WTC11 (cell line): ENCODE measurements around the gene MAP1S. TPM values are rescaled to one million over a fixed set of nuclear protein-coding genes. Genes with fewer than 3 reads are reported as not detected.

Experiments
- ATAC-seq: fragments of 200-7000 bp; cut with Tn5 transposase; 2 replicates; pipeline ENCODE4 v1.10.0; 2021; ENCODE audit warnings: mild to moderate bottlenecking, moderate library complexity
- CTCF ChIA-PET: fragments of 300-600 bp; sonication (Branson Sonifier 250); formaldehyde crosslinking; loops from one replicate; lab custom pipeline; 2021; ENCODE audit warnings: antibody characterized with exemption; lab: Charles Lee
- POLR2A ChIA-PET: fragments of 350-600 bp; sonication (Branson Sonifier 250); formaldehyde crosslinking; loops from one replicate; lab custom pipeline; 2021; ENCODE audit warnings: antibody characterized with exemption; lab: Charles Lee
- DNase-seq: peaks from one replicate; pipeline ENCODE4 v3.0.0; 2021; ENCODE audit warnings: low spot score
- H3K27ac Mint-ChIP-seq: 2 replicates; pipeline ENCODE4 v1.8.0; 2021; ENCODE audit warnings: mixed read lengths
- H3K27me3 Mint-ChIP-seq: 2 replicates; pipeline ENCODE4 v1.8.0; 2021; ENCODE audit warnings: low read depth, mild to moderate bottlenecking, moderate library complexity, mixed read lengths
- H3K36me3 Mint-ChIP-seq: 2 replicates; pipeline ENCODE4 v1.8.0; 2021; ENCODE audit warnings: mixed read lengths
- H3K4me1 Mint-ChIP-seq: 2 replicates; pipeline ENCODE4 v1.8.0; 2022; ENCODE audit warnings: mixed read lengths
- H3K4me3 Mint-ChIP-seq: 2 replicates; pipeline ENCODE4 v1.8.0; 2021; ENCODE audit warnings: mild to moderate bottlenecking, moderate library complexity, mixed read lengths
- H3K9me3 Mint-ChIP-seq: 2 replicates; pipeline ENCODE4 v1.8.0; 2021; ENCODE audit warnings: mixed read lengths
- CBFB ChIP-seq: sonication (generic); formaldehyde crosslinking; IDR thresholded peaks from 2 replicates; pipeline ENCODE4 v1.8.1; 2022; ENCODE audit warnings: mild to moderate bottlenecking, low read depth, missing genetic modification reagents
- ESRRA ChIP-seq: sonication (generic); formaldehyde crosslinking; IDR thresholded peaks from 2 replicates; pipeline ENCODE4 v1.8.1; 2022; ENCODE audit warnings: mild to moderate bottlenecking, missing genetic modification reagents, borderline replicate concordance
- ETV6 ChIP-seq: sonication (generic); formaldehyde crosslinking; IDR thresholded peaks from 2 replicates; pipeline ENCODE4 v1.8.1; 2022; ENCODE audit warnings: mild to moderate bottlenecking, missing genetic modification reagents
- GRHL2 ChIP-seq: fragments of 250-450 bp; sonication (Bioruptor Pico); IDR thresholded peaks from 2 replicates; pipeline ENCODE4 v1.8.0; 2022; ENCODE audit warnings: mild to moderate bottlenecking, moderate library complexity; ENCODE audit not compliant: insufficient replicate concordance, severe bottlenecking
- MYBL2 ChIP-seq: sonication (generic); formaldehyde crosslinking; IDR thresholded peaks from 2 replicates; pipeline ENCODE4 v1.8.1; 2023; ENCODE audit warnings: mild to moderate bottlenecking, moderate library complexity, missing genetic modification reagents
- NR2C2 ChIP-seq: sonication (generic); formaldehyde crosslinking; IDR thresholded peaks from 2 replicates; pipeline ENCODE4 v1.8.0; 2022; ENCODE audit warnings: mild to moderate bottlenecking, missing genetic modification reagents
- PRRX2 ChIP-seq: fragments of 250-450 bp; sonication (Bioruptor Pico); IDR thresholded peaks from 2 replicates; pipeline ENCODE4 v1.8.0; 2021; ENCODE audit warnings: mild to moderate bottlenecking
- TEAD1 ChIP-seq: sonication (generic); formaldehyde crosslinking; IDR thresholded peaks from 2 replicates; pipeline ENCODE4 v1.8.0; 2022; ENCODE audit warnings: mild to moderate bottlenecking, missing genetic modification reagents
- TP53 ChIP-seq: sonication (generic); formaldehyde crosslinking; IDR thresholded peaks from 2 replicates; pipeline ENCODE4 v1.8.1; 2023; ENCODE audit warnings: mild to moderate bottlenecking, missing genetic modification reagents
- ZNF396 ChIP-seq: fragments of 250-450 bp; sonication (Bioruptor Pico); IDR thresholded peaks from 2 replicates; pipeline ENCODE4 v1.8.0; 2021; ENCODE audit warnings: mild to moderate bottlenecking, moderate library complexity, borderline replicate concordance
- total RNA-seq: library from RNA; stranded (reverse); gene quantifications from 3 replicates; pipeline ENCODE4 v1.2.3, GENCODE V29; 2021
- TF ChIP-seq, protein P1 (sequence below): sonication (generic); formaldehyde crosslinking; IDR thresholded peaks from 2 replicates; pipeline ENCODE4 v1.8.1; 2023; ENCODE audit warnings: mild to moderate bottlenecking, missing genetic modification reagents, borderline replicate concordance
- TF ChIP-seq, protein P2 (sequence below): sonication (generic); formaldehyde crosslinking; conservative IDR thresholded peaks from 2 replicates; pipeline ENCODE4 v1.8.1; 2023; ENCODE audit warnings: mild to moderate bottlenecking, low read depth, missing genetic modification reagents, moderate library complexity
- TF ChIP-seq, protein P3 (sequence below): sonication (generic); formaldehyde crosslinking; IDR thresholded peaks from 2 replicates; pipeline ENCODE4 v1.8.1; 2022; ENCODE audit warnings: mild to moderate bottlenecking, moderate library complexity, missing genetic modification reagents
- TF ChIP-seq, protein P4 (sequence below): sonication (generic); formaldehyde crosslinking; IDR thresholded peaks from 2 replicates; pipeline ENCODE4 v1.8.1; 2023; ENCODE audit warnings: mild to moderate bottlenecking, missing genetic modification reagents
- TF ChIP-seq, protein P5 (sequence below): sonication (generic); formaldehyde crosslinking; IDR thresholded peaks from 2 replicates; pipeline ENCODE4 v1.8.1; 2022; ENCODE audit warnings: low read depth, missing genetic modification reagents, borderline replicate concordance
- TF ChIP-seq, protein P6 (sequence below): sonication (generic); formaldehyde crosslinking; IDR thresholded peaks from 2 replicates; pipeline ENCODE4 v1.8.1; 2023; ENCODE audit warnings: mild to moderate bottlenecking, missing genetic modification reagents, moderate library complexity
- TF ChIP-seq, protein P7 (sequence below): sonication (generic); formaldehyde crosslinking; IDR thresholded peaks from 2 replicates; pipeline ENCODE4 v1.8.0; 2022; ENCODE audit warnings: mild to moderate bottlenecking, missing genetic modification reagents
- TF ChIP-seq, protein P8 (sequence below): sonication (generic); formaldehyde crosslinking; conservative IDR thresholded peaks from 2 replicates; pipeline ENCODE4 v1.8.1; 2022; ENCODE audit warnings: mild to moderate bottlenecking, missing genetic modification reagents

MAP1S gene
- total RNA-seq, 1 experiment from 2014 or later, result 120 TPM

DNA sequence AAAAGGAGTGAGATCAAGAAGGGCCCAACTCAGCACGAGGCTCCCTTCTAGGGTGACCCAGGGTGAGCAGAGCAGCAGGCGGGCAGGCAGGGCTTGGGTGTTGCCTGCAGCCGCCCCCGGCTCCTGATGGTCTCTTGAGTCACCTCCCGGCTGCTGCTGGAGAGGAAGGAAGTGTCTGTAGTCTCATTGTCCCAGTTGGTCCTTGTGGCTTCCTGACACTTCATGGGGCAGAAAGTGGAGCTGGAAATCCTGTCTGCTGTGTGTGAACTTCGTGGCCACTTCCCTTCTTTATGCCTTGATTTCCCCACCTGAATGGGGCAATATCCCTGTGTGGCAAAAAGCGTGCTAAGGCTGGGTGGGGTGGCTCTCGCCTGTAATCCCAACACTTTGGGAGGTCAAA, 2.5 kb downstream of the MAP1S start:
- peak overlapping the region; percentile 83; the same call in 1 of the 2 replicates for H3K4me3 Mint-ChIP-seq
- peaks cover 27% of the 10 kb centered on the region for H3K4me1 Mint-ChIP-seq
- H3K9me3 Mint-ChIP-seq, result no peaks in the 10 kb centered on the region
- DNase-seq, result no peak
- CTCF ChIA-PET, result interaction anchor here (1.2 to 2.3 kb wide), 2 partner anchors 15 to 45 kb away, joined by 5 to 10 read pairs; no protein-coding TSS in a partner anchor
- no peak overlapping the region for H3K27ac Mint-ChIP-seq
- no peaks in the 10 kb centered on the region for H3K27me3 Mint-ChIP-seq
- TF ChIP-seq, protein P1, sequence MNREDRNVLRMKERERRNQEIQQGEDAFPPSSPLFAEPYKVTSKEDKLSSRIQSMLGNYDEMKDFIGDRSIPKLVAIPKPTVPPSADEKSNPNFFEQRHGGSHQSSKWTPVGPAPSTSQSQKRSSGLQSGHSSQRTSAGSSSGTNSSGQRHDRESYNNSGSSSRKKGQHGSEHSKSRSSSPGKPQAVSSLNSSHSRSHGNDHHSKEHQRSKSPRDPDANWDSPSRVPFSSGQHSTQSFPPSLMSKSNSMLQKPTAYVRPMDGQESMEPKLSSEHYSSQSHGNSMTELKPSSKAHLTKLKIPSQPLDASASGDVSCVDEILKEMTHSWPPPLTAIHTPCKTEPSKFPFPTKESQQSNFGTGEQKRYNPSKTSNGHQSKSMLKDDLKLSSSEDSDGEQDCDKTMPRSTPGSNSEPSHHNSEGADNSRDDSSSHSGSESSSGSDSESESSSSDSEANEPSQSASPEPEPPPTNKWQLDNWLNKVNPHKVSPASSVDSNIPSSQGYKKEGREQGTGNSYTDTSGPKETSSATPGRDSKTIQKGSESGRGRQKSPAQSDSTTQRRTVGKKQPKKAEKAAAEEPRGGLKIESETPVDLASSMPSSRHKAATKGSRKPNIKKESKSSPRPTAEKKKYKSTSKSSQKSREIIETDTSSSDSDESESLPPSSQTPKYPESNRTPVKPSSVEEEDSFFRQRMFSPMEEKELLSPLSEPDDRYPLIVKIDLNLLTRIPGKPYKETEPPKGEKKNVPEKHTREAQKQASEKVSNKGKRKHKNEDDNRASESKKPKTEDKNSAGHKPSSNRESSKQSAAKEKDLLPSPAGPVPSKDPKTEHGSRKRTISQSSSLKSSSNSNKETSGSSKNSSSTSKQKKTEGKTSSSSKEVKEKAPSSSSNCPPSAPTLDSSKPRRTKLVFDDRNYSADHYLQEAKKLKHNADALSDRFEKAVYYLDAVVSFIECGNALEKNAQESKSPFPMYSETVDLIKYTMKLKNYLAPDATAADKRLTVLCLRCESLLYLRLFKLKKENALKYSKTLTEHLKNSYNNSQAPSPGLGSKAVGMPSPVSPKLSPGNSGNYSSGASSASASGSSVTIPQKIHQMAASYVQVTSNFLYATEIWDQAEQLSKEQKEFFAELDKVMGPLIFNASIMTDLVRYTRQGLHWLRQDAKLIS (CRISPR knock-in tag), result no peak
- no peak for TF ChIP-seq PRRX2 (CRISPR knock-in tag)
- TF ChIP-seq, protein P2, sequence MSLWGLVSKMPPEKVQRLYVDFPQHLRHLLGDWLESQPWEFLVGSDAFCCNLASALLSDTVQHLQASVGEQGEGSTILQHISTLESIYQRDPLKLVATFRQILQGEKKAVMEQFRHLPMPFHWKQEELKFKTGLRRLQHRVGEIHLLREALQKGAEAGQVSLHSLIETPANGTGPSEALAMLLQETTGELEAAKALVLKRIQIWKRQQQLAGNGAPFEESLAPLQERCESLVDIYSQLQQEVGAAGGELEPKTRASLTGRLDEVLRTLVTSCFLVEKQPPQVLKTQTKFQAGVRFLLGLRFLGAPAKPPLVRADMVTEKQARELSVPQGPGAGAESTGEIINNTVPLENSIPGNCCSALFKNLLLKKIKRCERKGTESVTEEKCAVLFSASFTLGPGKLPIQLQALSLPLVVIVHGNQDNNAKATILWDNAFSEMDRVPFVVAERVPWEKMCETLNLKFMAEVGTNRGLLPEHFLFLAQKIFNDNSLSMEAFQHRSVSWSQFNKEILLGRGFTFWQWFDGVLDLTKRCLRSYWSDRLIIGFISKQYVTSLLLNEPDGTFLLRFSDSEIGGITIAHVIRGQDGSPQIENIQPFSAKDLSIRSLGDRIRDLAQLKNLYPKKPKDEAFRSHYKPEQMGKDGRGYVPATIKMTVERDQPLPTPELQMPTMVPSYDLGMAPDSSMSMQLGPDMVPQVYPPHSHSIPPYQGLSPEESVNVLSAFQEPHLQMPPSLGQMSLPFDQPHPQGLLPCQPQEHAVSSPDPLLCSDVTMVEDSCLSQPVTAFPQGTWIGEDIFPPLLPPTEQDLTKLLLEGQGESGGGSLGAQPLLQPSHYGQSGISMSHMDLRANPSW, result no peak
- TF ChIP-seq GRHL2, result no peak
- TF ChIP-seq, protein P3, sequence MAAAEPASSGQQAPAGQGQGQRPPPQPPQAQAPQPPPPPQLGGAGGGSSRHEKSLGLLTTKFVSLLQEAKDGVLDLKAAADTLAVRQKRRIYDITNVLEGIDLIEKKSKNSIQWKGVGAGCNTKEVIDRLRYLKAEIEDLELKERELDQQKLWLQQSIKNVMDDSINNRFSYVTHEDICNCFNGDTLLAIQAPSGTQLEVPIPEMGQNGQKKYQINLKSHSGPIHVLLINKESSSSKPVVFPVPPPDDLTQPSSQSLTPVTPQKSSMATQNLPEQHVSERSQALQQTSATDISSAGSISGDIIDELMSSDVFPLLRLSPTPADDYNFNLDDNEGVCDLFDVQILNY (CRISPR knock-in tag), result no peak
- TF ChIP-seq ZNF396 (CRISPR knock-in tag), result no peak
- no peak for TF ChIP-seq TEAD1 (CRISPR knock-in tag)
- TF ChIP-seq, protein P4, sequence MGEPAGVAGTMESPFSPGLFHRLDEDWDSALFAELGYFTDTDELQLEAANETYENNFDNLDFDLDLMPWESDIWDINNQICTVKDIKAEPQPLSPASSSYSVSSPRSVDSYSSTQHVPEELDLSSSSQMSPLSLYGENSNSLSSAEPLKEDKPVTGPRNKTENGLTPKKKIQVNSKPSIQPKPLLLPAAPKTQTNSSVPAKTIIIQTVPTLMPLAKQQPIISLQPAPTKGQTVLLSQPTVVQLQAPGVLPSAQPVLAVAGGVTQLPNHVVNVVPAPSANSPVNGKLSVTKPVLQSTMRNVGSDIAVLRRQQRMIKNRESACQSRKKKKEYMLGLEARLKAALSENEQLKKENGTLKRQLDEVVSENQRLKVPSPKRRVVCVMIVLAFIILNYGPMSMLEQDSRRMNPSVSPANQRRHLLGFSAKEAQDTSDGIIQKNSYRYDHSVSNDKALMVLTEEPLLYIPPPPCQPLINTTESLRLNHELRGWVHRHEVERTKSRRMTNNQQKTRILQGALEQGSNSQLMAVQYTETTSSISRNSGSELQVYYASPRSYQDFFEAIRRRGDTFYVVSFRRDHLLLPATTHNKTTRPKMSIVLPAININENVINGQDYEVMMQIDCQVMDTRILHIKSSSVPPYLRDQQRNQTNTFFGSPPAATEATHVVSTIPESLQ, result no peak
- TF ChIP-seq, protein P5, sequence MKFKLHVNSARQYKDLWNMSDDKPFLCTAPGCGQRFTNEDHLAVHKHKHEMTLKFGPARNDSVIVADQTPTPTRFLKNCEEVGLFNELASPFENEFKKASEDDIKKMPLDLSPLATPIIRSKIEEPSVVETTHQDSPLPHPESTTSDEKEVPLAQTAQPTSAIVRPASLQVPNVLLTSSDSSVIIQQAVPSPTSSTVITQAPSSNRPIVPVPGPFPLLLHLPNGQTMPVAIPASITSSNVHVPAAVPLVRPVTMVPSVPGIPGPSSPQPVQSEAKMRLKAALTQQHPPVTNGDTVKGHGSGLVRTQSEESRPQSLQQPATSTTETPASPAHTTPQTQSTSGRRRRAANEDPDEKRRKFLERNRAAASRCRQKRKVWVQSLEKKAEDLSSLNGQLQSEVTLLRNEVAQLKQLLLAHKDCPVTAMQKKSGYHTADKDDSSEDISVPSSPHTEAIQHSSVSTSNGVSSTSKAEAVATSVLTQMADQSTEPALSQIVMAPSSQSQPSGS, result no peak
- TF ChIP-seq, protein P6, sequence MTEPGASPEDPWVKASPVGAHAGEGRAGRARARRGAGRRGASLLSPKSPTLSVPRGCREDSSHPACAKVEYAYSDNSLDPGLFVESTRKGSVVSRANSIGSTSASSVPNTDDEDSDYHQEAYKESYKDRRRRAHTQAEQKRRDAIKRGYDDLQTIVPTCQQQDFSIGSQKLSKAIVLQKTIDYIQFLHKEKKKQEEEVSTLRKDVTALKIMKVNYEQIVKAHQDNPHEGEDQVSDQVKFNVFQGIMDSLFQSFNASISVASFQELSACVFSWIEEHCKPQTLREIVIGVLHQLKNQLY (CRISPR knock-in tag), result no peak
- TF ChIP-seq ETV6, result no peak
- no peak for TF ChIP-seq MYBL2 (CRISPR knock-in tag)
- TF ChIP-seq TP53 (CRISPR knock-in tag), result no peak
- no peak for TF ChIP-seq NR2C2
- no peak for TF ChIP-seq ESRRA (CRISPR knock-in tag)
- TF ChIP-seq CBFB (CRISPR knock-in tag), result no peak
- TF ChIP-seq, protein P7, sequence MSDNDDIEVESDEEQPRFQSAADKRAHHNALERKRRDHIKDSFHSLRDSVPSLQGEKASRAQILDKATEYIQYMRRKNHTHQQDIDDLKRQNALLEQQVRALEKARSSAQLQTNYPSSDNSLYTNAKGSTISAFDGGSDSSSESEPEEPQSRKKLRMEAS, result no peak
- TF ChIP-seq, protein P8, sequence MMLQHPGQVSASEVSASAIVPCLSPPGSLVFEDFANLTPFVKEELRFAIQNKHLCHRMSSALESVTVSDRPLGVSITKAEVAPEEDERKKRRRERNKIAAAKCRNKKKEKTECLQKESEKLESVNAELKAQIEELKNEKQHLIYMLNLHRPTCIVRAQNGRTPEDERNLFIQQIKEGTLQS (CRISPR knock-in tag), result no peak
- TF ChIP-seq, all 79 proteins: peak for 0
- POLR2A ChIA-PET, result no interaction called here
- no peak for ATAC-seq
- H3K36me3 Mint-ChIP-seq, result peaks cover 18% of the 10 kb centered on the region
